ENCODE results near the gene POU6F1. TPM values are rescaled to one million over a fixed set of nuclear protein-coding genes. Genes with fewer than 3 reads are reported as not detected.

The POU6F1 gene
- total RNA-seq, 2 experiments from 2014 or later, result 12.1 to 12.4 TPM

DNA sequence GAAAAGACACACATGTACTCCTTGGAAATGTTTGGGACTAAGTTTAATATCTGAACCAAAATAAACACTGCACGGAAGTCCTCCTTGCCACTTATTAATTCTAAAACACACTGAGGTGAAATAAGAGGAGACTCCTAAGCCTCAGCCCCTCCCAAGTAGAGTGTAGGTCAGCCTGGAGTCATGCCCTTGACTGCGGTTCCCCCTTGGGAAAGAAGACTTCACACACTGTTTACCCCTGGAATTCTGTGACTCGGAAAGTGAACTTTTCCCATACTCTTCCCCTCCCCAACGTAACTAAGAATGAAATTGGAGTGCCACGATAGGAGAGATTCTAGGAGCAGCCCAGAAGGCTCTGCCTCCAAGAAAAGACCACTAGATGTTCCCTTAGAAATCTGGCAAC is 36.3 kb downstream of the POU6F1 start:
- CTCF ChIA-PET, result no interaction called here
- no peaks in the 10 kb centered on the region for H3K9me3 Mint-ChIP-seq
- no peaks in the 10 kb centered on the region for H3K4me1 Mint-ChIP-seq (ENCODE audit: low read depth)
- POLR2A ChIA-PET, result interaction anchor here (0.6 kb wide), 1 partner anchor 128 kb away, joined by 3 read pairs; no protein-coding TSS in a partner anchor
- DNase-seq, result no peak
- H3K36me3 Mint-ChIP-seq, result no peaks in the 10 kb centered on the region
- intact Hi-C loops (cut with micrococcal nuclease), result no loop called here
- no peaks in the 10 kb centered on the region for H3K27me3 Mint-ChIP-seq
- H3K4me3 Mint-ChIP-seq, result no peak overlapping the region
- H3K27ac Mint-ChIP-seq, result no peak overlapping the region

- ChIA-PET POLR2A (no interaction called here), CTCF (interaction anchor here (1.7 kb wide), 1 partner anchor 163 kb away, joined by 4 read pairs; no protein-coding TSS in a partner anchor)
- H3K36me3 Mint-ChIP-seq, result no peaks in the 10 kb centered on the region
- no peaks in the 10 kb centered on the region for H3K9me3 Mint-ChIP-seq
- no peaks in the 10 kb centered on the region for H3K27me3 Mint-ChIP-seq
- no peak for DNase-seq
- no peak overlapping the region for H3K4me3 Mint-ChIP-seq
- H3K4me1 Mint-ChIP-seq (ENCODE audit: low read depth), result peaks cover 2% of the 10 kb centered on the region
- H3K27ac Mint-ChIP-seq, result no peak overlapping the region
- intact Hi-C loops (cut with micrococcal nuclease), result no loop called here
Observed at GRCh38 chr12:51177897-51178296, 40.0 kb downstream of the POU6F1 start.

DNA sequence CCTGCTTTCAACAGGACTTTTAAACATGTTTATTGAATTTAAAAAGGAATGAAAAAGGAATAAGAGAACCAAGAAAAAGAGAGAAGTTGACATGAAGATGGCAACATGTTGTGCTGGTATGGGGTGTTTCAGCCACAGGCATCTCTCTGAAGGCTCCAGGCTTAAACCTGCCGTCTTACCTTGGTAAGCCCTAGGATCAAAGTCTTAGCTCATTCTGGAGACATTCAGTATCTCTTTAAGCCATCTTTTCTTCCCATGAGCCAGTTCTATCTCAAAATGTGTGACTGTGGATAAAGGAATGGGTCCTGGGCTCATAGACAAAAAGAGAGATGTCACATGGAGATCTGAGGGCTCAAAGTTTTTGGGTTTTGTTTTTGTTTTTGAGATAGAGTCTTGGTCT is 43.4 kb downstream of the POU6F1 start:
- no peak for DNase-seq
- no peak overlapping the region for H3K27ac Mint-ChIP-seq
- H3K9me3 Mint-ChIP-seq, result no peaks in the 10 kb centered on the region
- H3K36me3 Mint-ChIP-seq, result peaks cover 4% of the 10 kb centered on the region
- ChIA-PET CTCF (interaction anchor here (1.0 to 2.8 kb wide), 2 partner anchors 42 to 167 kb away, joined by 3 to 6 read pairs; no protein-coding TSS in a partner anchor), POLR2A (interaction anchor here (1.4 kb wide), 1 partner anchor 9 kb away, joined by 3 read pairs; no protein-coding TSS in a partner anchor)
- H3K4me3 Mint-ChIP-seq, result no peak overlapping the region
- H3K27me3 Mint-ChIP-seq, result no peaks in the 10 kb centered on the region
- peaks cover 7% of the 10 kb centered on the region for H3K4me1 Mint-ChIP-seq (ENCODE audit: low read depth)
- intact Hi-C loops (cut with micrococcal nuclease), result no loop called here

GRCh38 chr12:51172515-51173431 is 45.1 kb downstream of the POU6F1 start, which contains the start of gene TFCP2:
Gene TFCP2, minus strand, starts transcription at chr12:51173135. Its CDS starts 713 bp downstream, at chr12:51172422.
- intact Hi-C loops (cut with micrococcal nuclease), result loop anchor here (1.0 kb wide), 4 partner anchors 46 to 124 kb away; partner anchors contain the start of genes CSRNP2, DAZAP2, LETMD1 and POU6F1
- Mint-ChIP-seq H3K27me3 (no peaks in the 10 kb centered on the region), H3K4me3 (peak within 1 kb of the TSS; percentile 63), H3K36me3 (peaks cover 7% of the 10 kb centered on the region), H3K4me1 (ENCODE audit: low read depth) (peaks cover 9% of the 10 kb centered on the region), H3K27ac (no peak within 1 kb of the TSS), H3K9me3 (no peaks in the 10 kb centered on the region)
- CTCF ChIA-PET, result interaction anchor here (2.8 kb wide), 1 partner anchor 168 kb away, joined by 6 read pairs; no protein-coding TSS in a partner anchor
- DNase-seq, result peak; percentile 96
- POLR2A ChIA-PET, result interaction anchor here (0.7 to 1.7 kb wide), 4 partner anchors 45 to 409 kb away, joined by 3 to 6 read pairs (median 4); partner anchors contain the start of genes POU6F1 and SLC11A2

- no peak overlapping the region for H3K27ac Mint-ChIP-seq
- H3K9me3 Mint-ChIP-seq, result no peaks in the 10 kb centered on the region
- no peak for DNase-seq
- H3K27me3 Mint-ChIP-seq, result no peaks in the 10 kb centered on the region
- intact Hi-C loops (cut with micrococcal nuclease), result loop anchor here (1.0 kb wide), 1 partner anchor 46 kb away; the partner anchor contains the start of gene POU6F1
- peaks cover 7% of the 10 kb centered on the region for H3K36me3 Mint-ChIP-seq
- no peak overlapping the region for H3K4me3 Mint-ChIP-seq
- CTCF ChIA-PET, result interaction anchor here (0.7 to 1.1 kb wide), 2 partner anchors 10 to 248 kb away, joined by 3 to 4 read pairs; no protein-coding TSS in a partner anchor
- H3K4me1 Mint-ChIP-seq (ENCODE audit: low read depth), result peaks cover 13% of the 10 kb centered on the region
- POLR2A ChIA-PET, result interaction anchor here (1.2 to 1.7 kb wide), 3 partner anchors 46 to 146 kb away, joined by 3 to 6 read pairs (median 4); partner anchors contain the start of genes POU6F1 and SLC11A2
Observed at GRCh38 chr12:51171884-51172514, 45.9 kb downstream of the POU6F1 start.

DNA sequence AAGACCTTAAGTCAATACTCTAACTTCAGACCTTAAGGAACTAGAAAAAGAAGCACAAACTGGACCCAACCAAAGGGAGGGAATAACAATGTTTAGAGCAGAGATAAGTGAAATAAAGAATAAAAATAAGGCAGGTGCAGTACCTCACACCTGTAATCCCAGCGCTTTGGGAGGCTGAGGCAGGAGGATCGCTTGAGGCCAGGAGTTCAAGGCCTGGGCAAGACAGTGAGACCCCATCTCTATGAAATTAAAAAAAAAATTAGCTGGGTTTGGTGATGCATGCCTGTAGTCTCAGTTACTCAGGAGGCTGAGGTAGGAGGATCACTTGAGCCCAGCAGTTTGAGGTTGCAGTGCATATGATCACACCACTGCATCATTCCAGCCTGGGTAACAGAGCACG is 54.1 kb downstream of the POU6F1 start:
- H3K27me3 Mint-ChIP-seq, result no peaks in the 10 kb centered on the region
- no peak overlapping the region for H3K4me3 Mint-ChIP-seq
- H3K4me1 Mint-ChIP-seq (ENCODE audit: low read depth), result peaks cover 26% of the 10 kb centered on the region
- ChIA-PET CTCF (no interaction called here), POLR2A (no interaction called here)
- DNase-seq, result no peak
- intact Hi-C loops (cut with micrococcal nuclease), result no loop called here
- peaks cover 12% of the 10 kb centered on the region for H3K36me3 Mint-ChIP-seq
- H3K9me3 Mint-ChIP-seq, result no peaks in the 10 kb centered on the region
- no peak overlapping the region for H3K27ac Mint-ChIP-seq

GRCh38 chr12:51162217-51162616 is 55.6 kb downstream of the POU6F1 start:
- H3K27ac Mint-ChIP-seq, result no peak overlapping the region
- no peaks in the 10 kb centered on the region for H3K27me3 Mint-ChIP-seq
- H3K4me1 Mint-ChIP-seq (ENCODE audit: low read depth), result peaks cover 22% of the 10 kb centered on the region
- DNase-seq, result no peak
- H3K9me3 Mint-ChIP-seq, result no peaks in the 10 kb centered on the region
- H3K4me3 Mint-ChIP-seq, result no peak overlapping the region
- intact Hi-C loops (cut with micrococcal nuclease), result no loop called here
- peaks cover 12% of the 10 kb centered on the region for H3K36me3 Mint-ChIP-seq
- CTCF ChIA-PET, result interaction anchor here (1.6 kb wide), 1 partner anchor 9 kb away, joined by 4 read pairs; no protein-coding TSS in a partner anchor
- POLR2A ChIA-PET, result no interaction called here

- no peak for DNase-seq
- CTCF ChIA-PET, result interaction anchor here (1.6 kb wide), 1 partner anchor 11 kb away, joined by 4 read pairs; no protein-coding TSS in a partner anchor
- POLR2A ChIA-PET, result no interaction called here
- no peaks in the 10 kb centered on the region for H3K9me3 Mint-ChIP-seq
- intact Hi-C loops (cut with micrococcal nuclease), result no loop called here
- H3K4me3 Mint-ChIP-seq, result no peak overlapping the region
- H3K4me1 Mint-ChIP-seq (ENCODE audit: low read depth), result peaks cover 16% of the 10 kb centered on the region
- peaks cover 10% of the 10 kb centered on the region for H3K36me3 Mint-ChIP-seq
- no peak overlapping the region for H3K27ac Mint-ChIP-seq
- H3K27me3 Mint-ChIP-seq, result no peaks in the 10 kb centered on the region
Observed at GRCh38 chr12:51160814-51161459, 56.9 kb downstream of the POU6F1 start.

GRCh38 chr12:51156245-51156765 is 61.6 kb downstream of the POU6F1 start:
- H3K4me3 Mint-ChIP-seq, result no peak overlapping the region
- no peaks in the 10 kb centered on the region for H3K36me3 Mint-ChIP-seq
- H3K9me3 Mint-ChIP-seq, result no peaks in the 10 kb centered on the region
- ChIA-PET POLR2A (no interaction called here), CTCF (interaction anchor here (0.6 kb wide), 1 partner anchor 724 kb away, joined by 3 read pairs; no protein-coding TSS in a partner anchor)
- H3K27me3 Mint-ChIP-seq, result no peaks in the 10 kb centered on the region
- H3K4me1 Mint-ChIP-seq (ENCODE audit: low read depth), result no peaks in the 10 kb centered on the region
- H3K27ac Mint-ChIP-seq, result no peak overlapping the region
- no peak for DNase-seq
- intact Hi-C loops (cut with micrococcal nuclease), result no loop called here

GRCh38 chr12:51152953-51153352 is 64.9 kb downstream of the POU6F1 start:
- ChIA-PET POLR2A (no interaction called here), CTCF (no interaction called here)
- no peak for DNase-seq
- no peaks in the 10 kb centered on the region for H3K9me3 Mint-ChIP-seq
- H3K27ac Mint-ChIP-seq, result no peak overlapping the region
- intact Hi-C loops (cut with micrococcal nuclease), result no loop called here
- H3K27me3 Mint-ChIP-seq, result no peaks in the 10 kb centered on the region
- H3K4me3 Mint-ChIP-seq, result no peak overlapping the region
- H3K36me3 Mint-ChIP-seq, result no peaks in the 10 kb centered on the region
- H3K4me1 Mint-ChIP-seq (ENCODE audit: low read depth), result peaks cover 6% of the 10 kb centered on the region

DNA sequence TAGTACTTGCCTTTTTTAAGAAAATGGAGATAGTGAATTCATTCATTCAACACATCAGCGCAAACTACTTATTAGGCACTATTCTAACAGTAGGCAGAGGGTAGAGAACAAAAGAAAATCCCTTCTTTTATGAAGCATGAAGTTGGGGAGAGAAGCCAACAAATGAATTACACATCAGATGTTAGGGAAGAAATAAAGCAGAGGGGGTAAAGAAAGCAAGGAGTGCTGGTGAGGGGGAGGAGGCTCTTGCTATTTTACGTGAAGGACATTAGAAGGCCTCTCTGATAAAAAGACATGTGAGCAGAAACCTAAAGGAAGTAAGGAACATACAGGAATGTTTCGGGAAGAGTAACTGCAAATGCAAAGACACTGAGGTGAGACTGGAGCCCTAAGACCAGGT is 67.1 kb downstream of the POU6F1 start:
- DNase-seq, result no peak
- POLR2A ChIA-PET, result no interaction called here
- Mint-ChIP-seq H3K4me1 (ENCODE audit: low read depth) (peaks cover 10% of the 10 kb centered on the region), H3K27ac (no peak overlapping the region), H3K27me3 (no peaks in the 10 kb centered on the region), H3K9me3 (no peaks in the 10 kb centered on the region), H3K36me3 (no peaks in the 10 kb centered on the region), H3K4me3 (no peak overlapping the region)
- intact Hi-C loops (cut with micrococcal nuclease), result no loop called here
- CTCF ChIA-PET, result no interaction called here

All from activated CD4-positive, alpha-beta memory T cell treated with anti-CD3 and anti-CD28 coated beads for 36 hours (primary cell).